SJSA1 (cell line): ENCODE data around the gene ZNF598. TPM values are rescaled to one million over a fixed set of nuclear protein-coding genes. Genes with fewer than 3 reads are reported as not detected.
"Not testable (repeated sequence)": the region's sequence is repeated elsewhere in the genome, so short reads cannot be mapped to it uniquely, and the experiment has no call there.

Experiments used
- DNase-seq, 2 experiments: peaks; one replicate each; pipeline ENCODE4 v3.0.0-alpha.2; 2015 to 2020; ENCODE audit warnings: low spot score in 2 of 2, low read depth in 1 of 2
- H3K27ac ChIP-seq: fragments of 250-450 bp; sonication (Bioruptor Pico); 2 replicates; pipeline ENCODE4 v1.5.1; 2020; ENCODE audit warnings: mild to moderate bottlenecking, moderate library complexity
- H3K27me3 ChIP-seq: fragments of 250-450 bp; sonication (Bioruptor Pico); replicated peaks from 2 replicates; pipeline ENCODE4 v1.5.1; 2020; ENCODE audit warnings: mild to moderate bottlenecking, moderate library complexity
- H3K36me3 ChIP-seq: fragments of 250-450 bp; sonication (Bioruptor Pico); 2 replicates; pipeline ENCODE4 v1.5.1; 2020; ENCODE audit warnings: mild to moderate bottlenecking
- H3K4me1 ChIP-seq: fragments of 250-450 bp; sonication (Bioruptor Pico); replicated peaks from 2 replicates; pipeline ENCODE4 v1.6.1; 2021; ENCODE audit warnings: mild to moderate bottlenecking
- H3K4me3 ChIP-seq: fragments of 250-450 bp; sonication (Bioruptor Pico); 2 replicates; pipeline ENCODE4 v1.5.1; 2020; ENCODE audit warnings: mild to moderate bottlenecking
- H3K9me3 ChIP-seq: fragments of 250-450 bp; sonication (Bioruptor Pico); replicated peaks from 2 replicates; pipeline ENCODE4 v1.5.1; 2020; ENCODE audit warnings: mild to moderate bottlenecking
- total RNA-seq: library from RNA; depleted of rRNA; stranded (reverse); fragments of >200 nt; shearing (Covaris generic); gene quantifications from 2 replicates; pipeline ENCODE4 v1.2.3, GENCODE V29; 2014

Gene ZNF598
- total RNA-seq, 1 experiment from 2014 or later, result 20.4 TPM

GRCh38 chr16:1968146-1968953 lies 41.3 kb downstream of the ZNF598 start:
- DNase-seq, result no peak
- peaks cover 42% of the 10 kb centered on the region for H3K36me3 ChIP-seq
- H3K27ac ChIP-seq, result no peak overlapping the region
- H3K4me1 ChIP-seq, result peaks cover 27% of the 10 kb centered on the region
- H3K9me3 ChIP-seq, result no peaks in the 10 kb centered on the region
- no peak overlapping the region for H3K4me3 ChIP-seq
- no peaks in the 10 kb centered on the region for H3K27me3 ChIP-seq

- Histone ChIP-seq H3K4me3 (peak within 1 kb of the TSS; percentile 88), H3K27me3 (no peaks in the 10 kb centered on the region), H3K27ac (no peak within 1 kb of the TSS), H3K4me1 (peaks cover 30% of the 10 kb centered on the region), H3K9me3 (no peaks in the 10 kb centered on the region), H3K36me3 (peaks cover 53% of the 10 kb centered on the region)
- no peak for DNase-seq
Measured at GRCh38 chr16:1966460-1966859, 43.2 kb downstream of the ZNF598 start, which contains the start of gene RNF151. Gene RNF151, plus strand, starts transcription at chr16:1966856. Its CDS starts 26 bp downstream, at chr16:1966882.

- Histone ChIP-seq H3K27ac (peak overlapping the region; percentile 85), H3K9me3 (no peaks in the 10 kb centered on the region), H3K27me3 (no peaks in the 10 kb centered on the region), H3K36me3 (peaks cover 62% of the 10 kb centered on the region), H3K4me3 (peak overlapping the region; percentile 88), H3K4me1 (peaks cover 30% of the 10 kb centered on the region)
- no peak for DNase-seq
Measured at GRCh38 chr16:1965396-1966001, 44.1 kb downstream of the ZNF598 start.

GRCh38 chr16:1964506-1965395 lies 44.9 kb downstream of the ZNF598 start, which contains the start of gene RPS2:
Gene RPS2, minus strand, starts transcription at chr16:1964826. Its CDS starts 201 bp downstream, at chr16:1964625.
- H3K4me1 ChIP-seq, result peaks cover 33% of the 10 kb centered on the region
- peaks cover 65% of the 10 kb centered on the region for H3K36me3 ChIP-seq
- no peaks in the 10 kb centered on the region for H3K9me3 ChIP-seq
- H3K4me3 ChIP-seq, result peak within 1 kb of the TSS; percentile 88
- peak within 1 kb of the TSS; percentile 85 for H3K27ac ChIP-seq
- no peaks in the 10 kb centered on the region for H3K27me3 ChIP-seq
- DNase-seq, result peak; percentile 94 to 99

- H3K36me3 ChIP-seq, result peaks cover 69% of the 10 kb centered on the region
- peak overlapping the region; percentile 85 for H3K27ac ChIP-seq
- DNase-seq, result peak in 1 of 2 experiments; percentile 40
- H3K4me1 ChIP-seq, result peaks cover 36% of the 10 kb centered on the region
- peak overlapping the region; percentile 88 for H3K4me3 ChIP-seq
- no peaks in the 10 kb centered on the region for H3K27me3 ChIP-seq
- no peaks in the 10 kb centered on the region for H3K9me3 ChIP-seq
Measured at GRCh38 chr16:1963806-1964505, 45.7 kb downstream of the ZNF598 start.

GRCh38 chr16:1962161-1963153 lies 47.2 kb downstream of the ZNF598 start:
- Histone ChIP-seq H3K4me1 (peaks cover 39% of the 10 kb centered on the region), H3K36me3 (peaks cover 69% of the 10 kb centered on the region), H3K4me3 (peak overlapping the region; percentile 88; the same call in 1 of the 2 replicates)
- H3K9me3 ChIP-seq, DNase-seq, H3K27me3 ChIP-seq, H3K27ac ChIP-seq: not testable (repeated sequence)

DNA sequence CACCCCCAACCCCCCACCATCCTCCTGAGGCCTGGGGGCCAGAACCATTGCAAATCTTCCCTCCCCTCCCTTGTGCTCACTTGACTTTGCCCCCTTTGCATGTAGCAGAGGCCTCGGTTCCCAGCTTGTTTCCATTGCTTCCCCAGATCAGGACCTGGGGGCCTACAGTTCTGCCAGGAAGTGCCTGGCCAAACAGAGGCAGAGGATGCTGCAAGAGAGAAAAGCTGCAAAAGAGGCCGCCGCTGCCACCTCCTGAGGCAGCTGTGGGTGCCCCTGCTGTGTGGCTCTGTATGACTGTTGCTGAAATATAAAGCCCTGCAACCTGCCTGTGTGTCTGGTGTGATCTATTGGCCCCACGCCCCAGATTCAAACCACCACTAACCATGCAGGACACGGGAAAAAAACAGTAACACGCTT lies 48.0 kb downstream of the ZNF598 start:
- H3K36me3 ChIP-seq, result peaks cover 64% of the 10 kb centered on the region
- H3K4me1 ChIP-seq, result peaks cover 39% of the 10 kb centered on the region
- no peaks in the 10 kb centered on the region for H3K27me3 ChIP-seq
- no peak overlapping the region for H3K4me3 ChIP-seq
- no peak for DNase-seq
- no peak overlapping the region for H3K27ac ChIP-seq
- H3K9me3 ChIP-seq, result no peaks in the 10 kb centered on the region

DNA sequence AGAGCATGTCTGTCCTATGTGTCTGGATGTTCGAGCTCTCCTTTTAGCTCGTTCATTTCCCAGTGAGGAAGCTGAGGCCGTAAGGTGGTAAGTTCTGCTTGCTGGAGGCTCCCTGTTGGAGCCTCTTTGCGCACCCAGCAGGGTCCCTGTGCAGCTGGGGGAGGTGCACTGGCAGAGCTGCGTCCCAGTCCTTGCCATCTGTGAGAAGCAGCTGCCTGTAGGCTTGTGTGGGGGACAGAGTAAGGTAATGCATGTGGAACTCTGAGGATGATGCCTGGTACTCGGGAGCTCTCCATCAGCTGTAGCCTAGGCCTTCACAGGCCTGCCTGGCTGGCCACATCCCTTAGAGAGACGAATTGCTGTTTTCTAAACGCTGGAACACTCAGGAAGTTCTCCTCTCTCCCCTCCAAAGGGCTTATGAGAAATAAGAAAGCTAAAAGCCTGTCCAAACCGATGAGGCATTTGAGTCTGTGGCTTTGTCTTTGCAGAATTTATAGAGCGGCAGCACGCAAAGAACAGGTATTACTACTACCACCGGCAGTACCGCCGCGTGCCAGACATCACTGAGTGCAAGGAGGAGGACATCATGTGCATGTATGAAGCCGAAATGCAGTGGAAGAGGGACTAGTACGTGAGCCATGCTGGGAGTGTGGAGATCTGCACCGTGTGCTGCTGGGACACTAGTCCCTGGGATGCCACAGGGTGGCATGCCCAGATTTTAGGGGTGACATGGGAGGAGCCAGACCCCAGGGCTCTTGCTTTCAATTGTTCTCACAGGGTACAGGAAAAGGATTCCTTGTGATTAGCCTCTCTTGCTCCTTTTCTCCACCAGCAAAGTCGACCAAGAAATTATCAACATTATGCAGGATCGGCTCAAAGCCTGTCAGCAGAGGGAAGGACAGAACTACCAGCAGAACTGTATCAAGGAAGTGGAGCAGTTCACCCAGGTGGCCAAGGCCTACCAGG lies 48.7 kb downstream of the ZNF598 start:
- no peaks in the 10 kb centered on the region for H3K9me3 ChIP-seq
- no peaks in the 10 kb centered on the region for H3K27me3 ChIP-seq
- peak overlapping the region; percentile 67 for H3K4me3 ChIP-seq
- DNase-seq, result peak in 1 of 2 experiments; percentile 36
- peaks cover 57% of the 10 kb centered on the region for H3K36me3 ChIP-seq
- no peak overlapping the region for H3K27ac ChIP-seq
- H3K4me1 ChIP-seq, result peaks cover 38% of the 10 kb centered on the region

DNA sequence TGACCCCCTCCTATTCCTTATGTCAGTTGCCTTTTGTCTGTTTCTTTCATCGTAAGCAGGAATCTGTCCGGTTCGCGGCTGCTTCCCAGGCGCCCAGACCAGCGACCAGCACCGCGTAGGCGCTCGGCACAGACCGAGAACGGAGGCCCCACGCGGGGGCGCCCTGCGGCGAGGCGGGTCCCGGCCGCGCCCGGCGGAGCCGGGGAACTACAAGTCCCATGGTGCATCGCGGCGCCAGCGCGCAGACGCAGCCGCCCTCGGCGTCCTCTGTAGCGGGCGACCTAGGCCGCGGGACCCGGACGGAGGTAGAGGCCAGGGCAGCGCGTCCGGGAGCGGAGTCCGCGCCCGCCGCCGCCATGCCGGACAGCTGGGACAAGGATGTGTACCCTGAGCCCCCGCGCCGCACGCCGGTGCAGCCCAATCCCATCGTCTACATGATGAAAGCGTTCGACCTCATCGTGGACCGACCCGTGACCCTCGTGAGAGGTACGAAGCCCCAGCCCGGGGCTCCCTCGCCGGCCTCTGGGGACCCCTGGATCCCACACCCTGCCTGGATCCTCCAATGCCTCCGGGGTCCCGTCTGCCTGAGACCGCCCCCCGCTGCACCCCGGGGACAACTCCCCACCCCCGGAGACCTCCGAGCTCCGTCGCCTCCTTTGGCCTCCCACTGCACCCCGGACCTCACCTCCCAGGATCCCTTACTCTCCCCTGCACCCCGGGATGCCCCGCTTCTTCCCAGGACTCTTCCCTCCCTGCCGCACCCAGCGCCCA lies 50.2 kb downstream of the ZNF598 start, which contains the start of gene NDUFB10:
Gene NDUFB10, plus strand, starts transcription at position 270 of the 771 bp plus-strand sequence. Its CDS starts 87 bp downstream, at position 357.
- Histone ChIP-seq H3K36me3 (peaks cover 46% of the 10 kb centered on the region), H3K4me3 (peak within 1 kb of the TSS; percentile 67), H3K4me1 (peaks cover 32% of the 10 kb centered on the region), H3K27ac (peak within 1 kb of the TSS; percentile 1; the same call in 1 of the 2 replicates), H3K9me3 (no peaks in the 10 kb centered on the region), H3K27me3 (no peaks in the 10 kb centered on the region)
- DNase-seq, result peak; percentile 85 to 94

- H3K36me3 ChIP-seq, result peaks cover 39% of the 10 kb centered on the region
- peak overlapping the region; percentile 67 for H3K4me3 ChIP-seq
- no peak overlapping the region for H3K27ac ChIP-seq
- no peak for DNase-seq
- H3K27me3 ChIP-seq, result no peaks in the 10 kb centered on the region
- H3K9me3 ChIP-seq, result no peaks in the 10 kb centered on the region
- H3K4me1 ChIP-seq, result peaks cover 32% of the 10 kb centered on the region
Measured at GRCh38 chr16:1958715-1959268, 50.8 kb downstream of the ZNF598 start.
